Stimulated activated CD4-positive, alpha-beta T cell treated with anti-CD3 and anti-CD28 coated beads, Interleukin-4, amount 100 ng/mL, for 48 hours (primary cell): ENCODE measurements around the gene TBCCD1.
"Not testable (repeated sequence)": the region's sequence is repeated elsewhere in the genome, so short reads cannot be mapped to it uniquely, and the experiment has no call there.

ENCODE experiments used
- DNase-seq, 2 donors: peaks; one replicate each; pipeline ENCODE4 v3.0.0-alpha.2; 2020; ENCODE audit warnings: low read depth in 2 of 2

Gene TBCCD1

DNA sequence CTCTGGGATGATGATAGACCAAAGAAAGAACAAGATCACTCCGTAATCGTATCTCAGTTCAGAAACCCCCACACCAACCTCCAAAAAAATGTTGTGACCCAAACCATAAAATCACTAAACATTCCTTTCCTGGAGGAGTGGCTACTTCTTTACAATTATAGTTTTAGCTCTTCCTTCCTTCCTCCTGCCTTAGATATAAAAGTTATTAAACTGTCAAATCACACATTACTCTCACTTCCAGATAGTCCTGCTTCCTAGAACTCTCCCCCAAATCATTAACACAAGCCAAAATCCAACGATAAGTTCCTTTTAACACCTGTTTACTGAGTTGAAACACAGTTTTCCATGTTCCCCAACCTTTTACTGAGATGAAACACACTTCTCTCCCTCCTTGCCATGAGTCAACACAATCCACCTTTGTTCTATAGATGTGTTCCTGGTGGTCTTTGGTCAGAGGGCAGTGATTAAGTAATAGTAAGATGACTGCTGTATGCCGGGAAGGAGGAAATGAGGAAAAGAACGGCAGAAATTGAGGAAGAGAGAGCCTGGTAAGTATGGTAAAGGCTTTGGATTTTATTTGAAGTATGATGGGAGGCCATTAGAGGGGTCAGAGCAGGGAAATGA is 14.6 kb downstream of the TBCCD1 start:
- no peak for DNase-seq

DNA sequence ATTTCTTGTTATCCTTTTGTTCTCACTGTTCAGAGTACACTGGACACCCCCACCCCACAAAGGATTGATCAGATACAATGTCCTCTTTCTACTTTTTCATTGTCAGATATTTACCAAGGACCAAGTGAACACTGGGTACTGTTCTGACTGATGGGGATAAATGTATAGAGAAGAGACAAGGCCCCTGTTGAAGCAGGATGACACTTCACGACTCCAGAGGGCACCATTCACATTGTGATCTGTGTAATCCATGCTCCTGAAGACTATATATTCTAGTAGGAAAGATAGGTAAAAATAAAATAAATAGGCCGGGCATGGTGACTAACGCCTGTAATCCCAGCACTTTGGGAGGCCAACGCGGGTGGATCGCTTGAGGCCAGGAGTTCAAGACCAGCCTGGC is 15.8 kb downstream of the TBCCD1 start:
- no peak for DNase-seq

DNA sequence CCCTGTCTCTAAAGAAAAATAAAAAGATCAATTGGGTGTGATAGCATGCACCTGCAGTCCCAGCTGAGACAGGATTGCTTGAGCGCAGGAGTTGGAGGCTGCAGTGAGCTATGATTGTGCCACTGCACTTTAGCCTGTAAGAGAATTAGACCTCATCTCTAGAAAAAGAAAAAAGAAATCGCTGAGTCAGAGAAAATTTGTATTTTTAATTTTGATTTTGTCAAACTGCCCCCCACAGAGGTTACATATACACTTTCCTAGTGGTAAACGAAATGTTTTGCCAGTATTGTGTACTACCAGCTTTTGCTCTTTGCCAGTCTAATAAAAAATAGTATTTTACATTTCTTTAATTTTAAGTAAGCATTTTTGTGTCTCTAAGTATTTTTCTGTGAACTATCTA is 17.6 kb downstream of the TBCCD1 start:
- DNase-seq, result no peak

DNA sequence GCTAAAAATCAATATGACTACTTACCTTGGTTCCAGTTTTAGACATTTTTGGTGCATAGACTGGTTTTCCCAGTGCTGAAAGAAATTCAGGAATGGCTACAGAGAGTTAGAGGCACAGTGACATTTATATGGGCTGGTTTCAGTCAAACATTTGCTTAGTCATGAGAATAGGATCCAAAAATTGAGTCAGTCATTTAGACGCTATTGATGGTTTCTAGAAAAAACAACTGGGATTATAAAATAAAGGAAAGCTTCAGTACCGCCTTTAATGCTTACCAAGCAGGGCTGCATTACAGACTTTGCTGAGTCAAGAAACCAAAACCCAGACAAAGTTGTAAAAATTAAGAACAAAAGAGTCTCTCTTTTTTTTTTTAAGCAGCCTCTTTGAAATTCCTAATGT is 22.9 kb downstream of the TBCCD1 start, which contains the start of gene CRYGS:
TSS of gene CRYGS (minus strand) at position 100 of the 400 bp plus-strand sequence. CDS start at position 46, 54 bp downstream.
- DNase-seq, result no peak

DNA sequence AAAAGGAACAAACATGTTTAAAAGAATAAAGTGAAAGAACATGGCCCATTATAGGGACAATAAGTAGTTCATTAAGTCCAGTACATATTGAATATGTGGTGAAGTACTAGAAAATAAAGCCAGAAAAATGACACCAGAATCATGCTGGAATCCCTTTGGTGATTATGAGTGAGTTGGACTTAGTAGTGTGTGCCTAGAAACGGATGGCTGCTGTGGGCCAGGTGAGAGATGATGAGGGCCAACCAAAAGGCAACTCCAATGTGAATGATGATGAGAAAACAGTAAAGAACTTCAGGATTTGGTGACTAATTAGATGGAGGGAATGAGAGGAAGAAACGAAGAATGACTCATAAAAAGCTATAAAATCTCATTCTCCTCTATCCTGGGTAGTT is 26.3 kb downstream of the TBCCD1 start:
- DNase-seq, result no peak

DNA sequence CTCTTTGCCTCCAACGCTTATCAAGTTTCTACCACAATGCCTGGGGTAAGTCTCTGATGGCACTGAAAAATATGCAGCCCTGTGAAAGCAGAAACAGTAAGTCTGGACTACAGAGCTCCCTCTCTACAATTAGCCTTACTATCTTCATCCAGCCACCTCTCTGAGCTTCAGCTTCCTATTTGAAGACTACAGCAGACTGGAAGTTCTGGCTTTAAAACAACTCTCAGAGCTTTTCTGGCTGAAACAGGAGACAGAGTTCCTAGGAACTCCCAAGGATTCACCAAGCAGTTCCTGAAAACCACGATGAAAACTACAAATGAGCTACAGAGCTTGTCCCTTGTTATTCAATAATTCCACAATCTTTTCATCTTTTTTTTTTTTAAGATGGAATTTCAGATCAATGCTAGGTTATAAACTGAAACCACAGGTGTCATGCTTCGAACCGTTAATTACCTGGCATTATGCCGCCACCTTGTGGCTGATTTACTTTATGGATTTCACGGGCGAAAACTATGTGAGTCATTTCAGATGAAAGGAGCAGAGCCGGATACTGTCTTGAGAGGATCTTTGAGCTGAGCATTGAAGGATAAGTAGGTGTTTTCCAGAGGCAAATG is 26.8 kb downstream of the TBCCD1 start:
- DNase-seq, result peak; percentile 70 to 74

DNA sequence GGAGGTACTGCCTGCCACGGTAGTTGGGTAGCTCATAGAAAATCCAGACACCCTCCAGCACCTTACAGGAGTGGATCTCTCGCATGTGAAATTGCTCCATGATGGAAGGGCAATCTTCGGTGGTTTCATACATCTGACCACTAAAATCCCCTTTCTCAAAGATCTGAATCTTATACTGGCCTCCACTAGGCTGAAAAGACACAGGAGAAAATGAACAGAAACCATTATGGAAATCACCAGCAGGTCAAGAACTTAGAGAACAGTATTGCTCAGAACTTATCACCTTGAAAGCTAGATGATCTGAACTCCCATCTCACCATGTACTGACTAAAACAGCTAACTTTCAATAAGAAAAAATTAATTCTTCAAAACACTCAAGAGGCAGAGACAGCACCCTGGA is 28.4 kb downstream of the TBCCD1 start:
- no peak for DNase-seq

DNA sequence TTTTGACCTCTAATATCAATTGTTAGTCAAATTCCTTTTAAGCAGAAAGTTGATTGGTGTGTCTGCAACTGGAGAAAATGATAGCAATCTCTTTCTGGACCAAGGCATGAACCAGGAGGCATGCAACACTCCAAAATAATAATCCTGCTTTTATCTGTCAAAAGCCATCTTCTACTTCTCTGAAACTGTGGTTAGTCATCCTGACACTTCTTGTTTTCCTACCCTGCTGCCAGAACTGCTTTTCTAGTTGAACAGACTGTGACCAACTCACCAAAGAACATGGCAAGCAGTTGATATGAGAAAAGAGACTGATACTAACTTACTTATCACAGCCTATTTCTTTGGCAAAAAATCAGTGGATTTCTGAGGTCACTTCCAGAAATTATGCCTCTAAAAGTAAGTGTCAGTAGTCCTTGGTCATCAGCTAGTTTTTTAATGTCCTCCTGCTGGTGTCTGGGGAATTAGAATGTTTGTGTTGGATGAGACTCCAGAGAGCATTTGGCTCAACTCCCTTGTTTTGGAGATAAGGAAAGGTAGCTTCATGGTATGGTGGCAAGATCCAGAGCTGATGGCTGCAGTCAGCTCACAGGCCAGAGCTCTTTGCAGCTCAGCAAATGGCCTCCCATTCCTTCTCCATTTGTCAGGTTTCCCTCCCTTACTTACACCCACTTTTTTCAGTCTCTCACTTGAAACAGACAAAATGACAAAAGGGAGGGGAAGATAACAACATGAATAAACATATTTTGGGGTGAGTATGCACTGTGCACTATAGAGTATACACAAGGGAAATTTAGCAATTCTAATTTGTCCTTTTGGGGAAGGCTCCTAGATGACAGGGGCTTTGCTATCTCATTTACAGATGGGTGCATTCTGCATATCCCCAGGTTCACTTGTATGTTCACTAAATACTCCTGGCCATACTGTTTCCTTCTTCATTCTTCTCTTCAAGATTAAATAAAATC is 30.0 kb downstream of the TBCCD1 start:
- no peak for DNase-seq

DNA sequence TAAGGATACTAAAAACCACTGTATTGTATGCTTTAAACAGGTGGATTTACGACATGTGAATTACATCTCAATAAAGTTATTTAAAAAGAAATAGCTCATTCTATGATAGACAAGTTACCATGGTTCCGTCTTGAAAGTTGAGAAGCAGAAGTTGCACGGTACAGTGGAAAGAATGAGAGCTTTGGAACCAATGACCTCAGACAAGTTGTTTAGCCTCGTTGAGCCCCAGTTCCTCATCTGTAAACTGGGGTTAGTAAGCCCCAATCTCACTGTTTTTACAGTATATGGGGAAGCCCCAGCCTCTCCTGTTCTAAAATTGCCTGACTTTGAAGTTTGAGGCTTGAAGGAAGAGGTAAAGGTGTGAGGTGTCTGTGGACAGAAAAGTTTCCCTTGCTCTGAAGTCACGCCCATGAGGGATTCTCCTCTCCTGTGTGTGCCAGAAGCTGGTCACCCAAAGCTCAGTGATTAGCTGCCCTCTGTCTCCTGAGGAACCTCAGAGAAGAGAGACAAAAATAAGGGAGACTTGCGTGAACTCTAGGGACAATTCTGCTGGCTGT is 32.9 kb downstream of the TBCCD1 start:
- peak in 1 of 2 donors; percentile 54 for DNase-seq

DNA sequence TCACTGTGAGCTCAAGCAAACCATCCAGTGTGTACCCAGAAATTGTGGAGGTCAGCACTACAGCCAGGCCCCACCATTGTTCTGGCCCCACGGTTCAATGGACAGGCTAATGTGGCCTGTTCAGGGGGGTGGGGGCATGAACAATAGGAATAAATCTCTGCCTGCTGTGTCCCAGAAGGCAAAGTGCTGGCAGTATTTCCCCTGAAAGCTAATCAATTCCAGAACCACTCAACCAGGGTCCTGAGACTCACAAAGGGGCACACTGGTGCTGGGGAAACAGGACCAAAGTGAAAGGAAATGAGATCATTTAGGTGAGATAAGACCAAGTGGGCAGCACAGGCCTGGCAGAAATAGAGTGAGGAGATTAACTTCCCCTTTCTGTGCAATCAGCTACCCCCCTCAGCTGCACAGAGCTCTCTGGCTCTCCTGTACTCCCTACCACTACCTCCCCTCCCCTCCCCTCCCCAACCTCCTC is 34.5 kb downstream of the TBCCD1 start:
- no peak for DNase-seq

DNA sequence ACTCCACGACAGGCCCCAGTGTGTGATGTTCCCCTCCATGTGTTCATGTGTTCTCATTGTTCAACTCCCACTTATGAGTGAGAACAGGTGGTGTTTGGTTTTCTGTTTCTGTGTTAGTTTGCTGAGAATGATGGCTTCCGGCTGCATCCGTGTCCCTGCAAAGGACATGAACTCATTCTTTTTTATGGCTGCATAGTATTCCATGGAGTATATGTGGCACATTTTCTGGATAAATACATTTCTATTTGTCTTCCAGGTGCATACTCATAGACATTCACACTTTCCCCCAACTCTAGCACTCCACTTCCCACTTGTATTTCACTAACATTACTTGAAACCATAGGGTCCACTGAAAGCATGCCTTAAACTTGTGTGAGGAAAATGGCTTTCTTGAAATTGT is 35.4 kb downstream of the TBCCD1 start:
- not testable (repeated sequence) for DNase-seq

DNA sequence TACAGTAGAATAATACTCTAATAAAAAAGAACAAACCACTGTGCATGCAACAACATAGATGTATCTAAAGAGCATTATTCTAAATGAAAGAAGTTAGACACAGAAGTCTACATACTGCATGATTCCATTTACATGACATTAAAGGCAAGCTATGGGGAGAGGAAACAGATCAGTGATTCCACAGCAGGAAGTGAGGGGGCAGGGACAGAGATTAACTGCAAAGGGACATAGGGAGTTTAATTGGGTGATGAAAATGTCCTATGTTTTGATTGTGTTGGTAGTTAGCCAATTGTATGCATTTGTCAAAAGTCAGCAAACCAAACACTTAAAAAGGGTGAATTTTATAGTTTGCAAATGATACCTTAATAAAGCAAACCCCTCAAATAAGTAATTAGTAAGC is 36.7 kb downstream of the TBCCD1 start:
- no peak for DNase-seq

DNA sequence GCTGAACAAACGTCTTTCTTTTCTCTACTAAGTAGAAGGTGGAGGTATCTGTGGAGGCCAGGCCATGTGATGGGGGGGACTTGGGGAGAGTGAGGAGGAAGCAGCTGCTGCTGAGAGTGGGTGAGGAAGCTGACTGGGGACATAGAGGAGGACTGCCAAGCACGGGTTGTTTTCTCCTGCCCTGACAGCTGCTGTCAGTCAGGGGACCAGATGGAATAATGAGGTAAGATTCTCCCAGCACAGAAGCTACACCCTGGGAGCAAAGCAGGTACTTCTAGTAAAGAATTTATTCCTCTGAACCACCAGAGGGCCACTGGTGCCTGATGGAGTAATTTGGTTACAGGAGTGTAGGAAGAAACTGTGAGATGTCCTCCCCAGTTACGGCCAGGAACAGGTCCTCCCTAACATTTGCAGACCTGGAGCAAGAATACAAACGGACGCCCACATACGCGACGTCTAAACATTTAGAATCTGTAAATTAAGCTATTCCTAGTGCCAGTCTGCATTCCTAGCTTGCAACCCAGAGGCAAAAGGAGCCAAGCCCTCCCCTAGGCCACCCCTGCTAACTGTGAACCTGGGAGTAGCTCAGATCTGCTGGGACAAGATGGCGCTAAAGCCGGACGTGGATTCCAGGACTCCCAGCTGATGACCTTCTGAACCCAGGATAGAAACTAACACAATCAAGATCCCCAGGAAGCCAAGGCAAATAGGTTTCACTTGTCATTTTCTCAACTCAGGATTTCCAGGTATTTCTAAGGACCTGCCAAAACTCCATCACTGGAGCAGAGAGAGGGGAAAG is 37.7 kb downstream of the TBCCD1 start:
- DNase-seq, result no peak

DNA sequence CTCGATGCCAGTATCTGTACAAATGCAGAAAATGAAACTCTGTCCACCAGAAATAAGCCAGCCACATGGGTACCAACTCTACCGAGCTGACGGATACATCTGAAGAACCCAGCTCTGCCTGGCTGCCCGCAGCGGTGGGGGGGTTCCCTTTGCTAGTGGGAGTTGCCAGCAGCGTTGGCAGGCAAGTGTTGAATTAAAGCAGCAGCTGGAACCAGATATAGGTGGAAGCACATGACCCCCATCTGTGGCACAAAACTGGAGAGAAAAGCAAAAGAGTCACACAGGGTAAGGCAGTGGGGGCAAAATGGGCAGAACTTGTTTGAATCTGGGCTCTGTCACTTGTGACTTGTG is 40.9 kb downstream of the TBCCD1 start:
- DNase-seq, result no peak

DNA sequence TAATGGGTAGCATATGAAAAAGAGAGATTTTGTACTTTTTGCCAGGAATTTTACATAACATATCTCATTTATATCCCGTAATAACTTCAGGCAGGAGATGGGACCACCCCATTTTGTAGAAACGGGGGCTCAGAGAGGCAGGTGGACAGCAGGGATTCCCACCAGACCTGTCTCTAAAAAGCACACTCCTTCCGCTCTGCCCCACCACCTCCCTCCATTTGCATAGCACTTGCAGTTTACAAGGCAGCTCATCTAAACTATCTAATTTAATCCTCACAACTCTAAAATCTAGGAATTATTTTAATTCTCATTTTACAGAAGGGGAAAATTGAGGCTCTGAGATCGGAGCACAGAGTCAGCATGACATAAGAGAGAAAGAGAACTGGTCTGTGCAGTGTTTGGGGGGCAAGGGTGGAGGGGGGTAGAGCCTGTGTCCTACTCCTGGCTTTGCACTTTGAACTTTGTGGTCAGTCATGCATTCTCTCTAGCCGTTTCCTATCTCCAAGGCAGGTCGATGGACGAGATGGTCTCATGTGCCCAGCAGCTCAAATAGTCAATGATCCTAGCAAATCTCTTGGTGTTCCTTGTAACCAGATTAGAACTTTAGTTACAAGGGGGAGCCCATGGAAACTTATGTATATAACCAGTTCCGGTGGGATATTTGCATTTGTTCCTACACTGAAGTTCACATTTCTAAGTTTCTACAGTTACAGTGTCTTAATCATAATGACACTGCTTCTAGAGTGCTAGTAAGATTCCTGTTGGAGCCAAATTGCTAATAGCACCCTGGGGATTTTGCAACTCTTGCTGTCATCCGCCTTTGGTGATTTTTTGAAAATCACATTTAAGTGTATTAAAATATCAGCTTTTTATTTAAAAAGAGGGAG is 41.5 kb downstream of the TBCCD1 start:
- no peak for DNase-seq

DNA sequence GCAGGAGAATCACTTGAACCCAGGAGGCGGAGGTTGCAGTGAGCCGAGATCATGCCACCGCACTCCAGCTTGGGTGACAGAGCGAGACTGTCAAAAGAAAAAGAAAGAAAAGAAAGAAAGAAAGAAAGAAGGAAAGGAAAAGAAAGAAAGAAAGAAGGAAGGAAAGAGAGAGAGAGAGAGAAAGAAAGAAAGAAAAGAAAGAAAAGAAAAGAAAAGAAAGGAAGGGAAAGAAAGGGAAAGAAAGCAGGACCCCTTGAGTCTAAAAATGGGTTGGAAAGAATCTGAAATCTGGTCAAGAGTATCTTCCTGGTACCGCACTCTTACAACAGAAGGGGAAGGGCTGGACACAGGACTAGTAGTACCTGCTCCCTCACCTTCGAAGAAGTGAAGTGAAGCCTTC is 42.5 kb downstream of the TBCCD1 start:
- no peak for DNase-seq

DNA sequence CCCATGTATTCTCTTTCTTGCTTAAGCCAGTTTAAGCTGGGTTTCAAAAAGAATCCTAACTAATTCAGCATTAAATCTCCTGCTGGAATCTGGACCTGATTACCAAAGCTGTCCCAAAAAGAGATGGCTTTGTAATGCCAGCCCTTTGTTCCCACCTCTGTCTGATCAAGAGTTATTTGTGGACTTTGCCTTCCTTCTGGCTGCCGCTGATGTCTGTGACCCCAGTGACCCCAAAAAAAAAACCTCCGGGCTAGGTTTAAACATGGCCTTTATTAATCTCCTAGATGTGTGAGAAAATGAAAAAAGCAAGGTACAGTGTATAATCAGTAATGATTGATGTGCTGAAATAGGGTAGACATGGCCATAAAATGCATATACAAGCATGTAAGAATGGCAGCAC is 43.7 kb downstream of the TBCCD1 start:
- no peak for DNase-seq

DNA sequence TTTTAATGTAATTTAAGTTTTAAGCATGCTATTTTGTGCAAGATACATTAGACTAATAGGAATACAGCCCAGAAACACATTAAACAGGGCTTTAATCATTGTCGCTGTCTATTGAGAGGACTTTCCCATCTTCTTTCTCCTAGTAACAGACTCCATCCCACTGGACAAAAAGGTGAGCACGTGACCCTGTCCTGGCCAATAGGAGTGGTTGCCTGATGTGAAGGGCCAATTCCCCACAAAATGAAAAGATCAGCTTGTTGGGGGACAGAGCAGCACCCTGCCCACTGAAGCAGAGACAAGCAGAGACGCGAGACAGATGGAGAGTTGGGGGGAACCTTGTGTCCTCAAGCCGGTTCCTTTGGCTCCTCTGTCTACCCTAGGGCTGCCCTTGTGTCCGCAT is 44.1 kb downstream of the TBCCD1 start:
- no peak for DNase-seq

DNA sequence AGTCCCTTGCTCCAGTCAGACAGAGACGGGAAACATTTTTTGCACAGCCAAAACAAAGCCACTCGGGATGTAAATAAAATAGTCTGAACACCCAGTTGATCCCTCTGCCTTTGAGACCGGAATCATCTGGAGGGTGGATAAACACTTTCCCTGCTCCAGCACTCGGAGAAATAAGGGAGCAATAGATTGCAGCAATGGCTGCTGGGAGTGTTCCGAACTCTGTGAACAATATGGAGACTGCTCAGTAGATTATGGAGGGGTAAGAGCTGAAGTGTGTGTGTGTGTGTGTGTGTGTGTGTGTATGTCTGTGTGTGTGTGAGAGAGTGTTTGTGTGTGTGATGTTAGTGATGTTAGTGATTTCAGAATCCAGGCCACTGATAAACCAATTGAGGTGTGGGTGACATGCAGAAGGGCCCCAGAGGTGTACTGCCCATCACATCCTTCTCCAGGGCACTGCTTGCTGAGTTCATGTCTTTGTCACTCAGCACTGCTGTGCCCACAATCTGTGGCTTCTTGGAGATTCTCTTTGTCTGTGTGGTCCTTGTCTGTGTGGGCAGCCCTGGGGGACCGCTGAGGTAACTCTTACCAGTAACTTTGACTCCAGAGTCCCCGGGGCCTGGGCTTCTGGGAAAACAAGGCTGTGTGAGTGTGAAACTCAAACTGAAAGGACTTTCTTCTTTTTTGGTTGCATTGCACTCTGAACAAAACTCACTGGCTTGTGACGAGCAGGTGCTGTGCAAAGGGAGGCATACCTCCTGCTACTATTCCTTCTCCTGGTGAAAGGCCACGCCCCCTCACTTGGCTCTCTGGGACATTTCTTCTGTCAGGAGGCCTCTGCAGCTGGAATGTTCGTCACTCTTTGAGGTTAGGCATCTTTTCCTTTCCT is 45.9 kb downstream of the TBCCD1 start:
- peak in 1 of 2 donors; percentile 41 for DNase-seq
